ENCODE results near the gene CWC15.
"Not testable (repeated sequence)": the region's sequence is repeated elsewhere in the genome, so short reads cannot be mapped to it uniquely, and the experiment has no call there.

CWC15 gene

DNA sequence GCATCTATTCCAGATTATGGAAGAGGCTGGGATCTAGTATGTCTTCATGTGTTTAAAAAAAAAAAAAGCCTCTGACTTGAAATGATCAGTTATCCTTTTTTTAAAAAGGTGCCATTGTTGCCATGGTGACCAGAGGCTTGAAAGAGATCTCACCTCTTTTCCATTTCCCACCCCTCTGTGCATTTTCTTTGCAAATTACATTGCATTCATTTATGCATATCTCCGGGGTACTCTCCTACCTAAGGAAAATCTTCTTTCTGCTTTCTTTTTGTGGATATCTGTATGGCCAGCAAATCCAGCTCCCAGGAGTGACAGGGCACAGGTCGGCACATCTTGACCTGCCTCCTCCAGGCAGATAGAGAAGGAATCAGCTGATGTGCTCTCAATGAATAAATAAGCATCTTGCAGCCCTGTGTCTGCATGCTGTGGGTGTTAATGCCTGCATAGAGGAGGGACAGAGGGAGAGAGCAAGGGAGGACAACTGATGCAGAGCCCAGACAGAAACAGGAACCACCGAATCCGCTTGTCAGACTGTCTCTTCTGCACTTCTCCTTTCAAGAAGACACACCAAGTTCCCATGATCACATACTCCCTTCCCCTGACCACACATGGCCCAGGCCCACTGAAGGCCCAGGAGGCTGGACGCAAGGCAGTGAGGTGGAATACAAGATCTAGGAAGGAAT lies 50.9 kb downstream of the CWC15 start:
- no peak for DNase-seq (ENCODE audit: low spot score)
- no peak for FAIRE-seq

DNA sequence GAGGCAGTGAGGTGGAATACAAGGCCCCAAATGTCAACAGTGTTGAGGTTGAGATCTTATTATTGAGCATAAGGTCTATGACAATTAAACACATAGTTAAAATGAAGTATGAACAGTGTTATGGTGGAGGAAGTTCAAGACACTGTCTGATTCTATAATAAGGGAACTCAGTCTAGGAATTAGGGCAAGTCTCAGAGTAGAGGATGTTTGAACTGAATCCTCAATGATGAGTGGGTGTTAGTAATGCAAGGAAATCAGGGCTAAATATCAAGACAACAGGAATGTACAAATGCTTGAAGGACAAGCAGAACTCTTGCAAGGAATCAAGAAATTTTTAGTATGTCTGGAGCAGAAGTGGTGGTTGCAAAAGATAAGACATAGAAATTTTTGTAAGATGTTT lies 53.0 kb downstream of the CWC15 start:
- FAIRE-seq (no peak), DNase-seq (ENCODE audit: low spot score) (no peak)

DNA sequence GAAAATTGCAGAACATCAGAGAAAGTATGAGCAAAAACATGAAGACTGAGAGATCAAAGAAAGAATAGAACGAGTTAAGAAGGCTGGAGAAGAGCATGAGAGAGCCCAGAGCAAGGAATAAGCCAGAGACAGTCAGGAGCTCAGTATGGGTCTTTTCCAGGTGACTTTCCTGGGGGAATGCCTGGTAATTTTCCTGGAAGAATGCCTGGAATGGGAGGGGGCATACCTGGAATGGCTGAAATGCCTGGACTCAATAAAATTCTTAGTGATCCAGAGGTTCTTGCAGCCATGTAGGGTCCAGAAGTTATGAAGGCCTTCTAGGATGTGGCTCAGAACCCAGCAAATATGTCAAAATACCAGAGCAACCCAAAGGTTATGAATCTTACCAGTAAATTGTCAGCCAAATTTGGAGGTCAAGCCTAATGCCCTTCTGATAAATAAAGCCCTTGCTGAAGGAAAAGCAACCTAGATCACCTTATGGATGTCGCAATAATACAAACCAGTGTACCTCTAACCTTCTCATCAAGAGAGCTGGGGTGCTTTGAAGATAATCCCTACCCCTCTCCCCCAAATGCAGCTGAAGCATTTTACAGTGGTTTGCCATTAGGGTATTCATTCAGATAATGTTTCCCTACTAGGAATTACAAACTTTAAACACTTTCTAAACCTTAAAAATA lies 59.5 kb downstream of the CWC15 start:
- FAIRE-seq; DNase-seq (ENCODE audit: low spot score): not testable (repeated sequence)

DNA sequence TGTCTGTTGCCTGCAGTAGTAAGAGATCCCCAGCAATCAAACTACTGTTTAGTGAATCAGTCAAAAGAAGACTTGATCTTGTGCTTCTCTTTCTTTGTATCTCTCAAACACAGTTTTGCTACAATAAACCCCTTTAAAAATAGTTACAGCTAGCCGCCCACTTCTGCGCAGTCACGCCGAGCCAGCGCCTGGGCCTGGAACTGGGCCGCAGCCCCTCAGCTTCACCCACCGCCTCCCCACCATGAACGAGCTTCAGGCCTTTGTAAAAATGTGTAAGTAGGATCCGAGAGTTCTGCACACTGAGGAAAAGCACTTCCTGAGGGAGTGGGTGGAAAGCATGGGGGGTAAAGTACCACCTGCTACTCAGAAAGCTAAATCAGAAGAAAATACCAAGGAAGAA lies 60.5 kb downstream of the CWC15 start:
- no peak for DNase-seq (ENCODE audit: low spot score)
- no peak for FAIRE-seq
